GM23248 (cell line): Measurements from ENCODE around the gene ZNF277. TPM values are rescaled to one million over a fixed set of nuclear protein-coding genes. Genes with fewer than 3 reads are reported as not detected.

Experiments used
- DNase-seq: peaks from one replicate; pipeline ENCODE4 v3.0.0-alpha.2; 2015
- H2AFZ ChIP-seq: fragments of 200-600 bp; sonication (generic); 2 replicates; pipeline ENCODE4 v1.6.1; 2016; ENCODE audit warnings: antibody characterized with exemption
- H3F3A ChIP-seq: fragments of 200-600 bp; sonication (generic); 2 replicates; pipeline ENCODE4 v1.6.1; 2016; ENCODE audit warnings: mild to moderate bottlenecking, antibody characterized with exemption, mixed run types; ENCODE audit not compliant: insufficient read depth
- H3K27ac ChIP-seq: fragments of 200-600 bp; sonication (generic); 2 replicates; pipeline ENCODE4 v1.5.1; 2016; ENCODE audit warnings: mild to moderate bottlenecking
- H3K27me3 ChIP-seq: fragments of 200-600 bp; sonication (generic); replicated peaks from 2 replicates; pipeline ENCODE4 v1.6.1; 2016; ENCODE audit warnings: mild to moderate bottlenecking; ENCODE audit not compliant: insufficient read depth
- H3K36me3 ChIP-seq: fragments of 200-600 bp; sonication (generic); 2 replicates; pipeline ENCODE4 v1.6.1; 2016; ENCODE audit warnings: low read depth, mild to moderate bottlenecking
- H3K4me1 ChIP-seq: fragments of 200-600 bp; sonication (generic); 2 replicates; pipeline ENCODE4 v1.6.1; 2016; ENCODE audit warnings: mild to moderate bottlenecking; ENCODE audit not compliant: insufficient read depth
- H3K4me2 ChIP-seq: fragments of 200-600 bp; sonication (generic); one replicate; pipeline ENCODE4 v1.6.1; 2016; ENCODE audit warnings: mild to moderate bottlenecking; ENCODE audit not compliant: unreplicated experiment
- H3K4me3 ChIP-seq: fragments of 200-600 bp; sonication (generic); 2 replicates; pipeline ENCODE4 v1.5.1; 2016; ENCODE audit warnings: mild to moderate bottlenecking
- H3K79me2 ChIP-seq: fragments of 200-600 bp; sonication (generic); 2 replicates; pipeline ENCODE4 v1.6.1; 2016; ENCODE audit warnings: mild to moderate bottlenecking; ENCODE audit not compliant: insufficient read depth
- H3K9ac ChIP-seq: fragments of 200-600 bp; sonication (generic); 2 replicates; pipeline ENCODE4 v1.6.1; 2016; ENCODE audit warnings: mild to moderate bottlenecking
- H3K9me2 ChIP-seq: fragments of 200-600 bp; sonication (generic); 2 replicates; pipeline ENCODE4 v1.6.1; 2016; ENCODE audit warnings: mixed run types, mild to moderate bottlenecking, moderate library complexity; ENCODE audit not compliant: insufficient read depth
- H3K9me3 ChIP-seq: fragments of 200-600 bp; sonication (generic); one replicate; pipeline ENCODE4 v1.6.1; 2017; ENCODE audit warnings: low read depth
- H4K20me1 ChIP-seq: fragments of 200-600 bp; sonication (generic); 2 replicates; pipeline ENCODE4 v1.6.0; 2016; ENCODE audit not compliant: insufficient read depth
- EZH2 ChIP-seq: fragments of 200-600 bp; sonication (generic); IDR thresholded peaks from 2 replicates; pipeline ENCODE4 v1.6.1; 2018; ENCODE audit warnings: antibody characterized with exemption, mild to moderate bottlenecking; ENCODE audit not compliant: insufficient read depth, poor library complexity, severe bottlenecking
- EZH2phosphoT487 ChIP-seq: fragments of 200-600 bp; sonication (generic); IDR thresholded peaks from 2 replicates; pipeline ENCODE4 v1.6.1; 2018; ENCODE audit warnings: antibody characterized with exemption, moderate library complexity, mild to moderate bottlenecking, low read depth; ENCODE audit not compliant: insufficient read depth
- WGBS, 2 experiments: methylation state at CpG; one replicate each; pipeline ENCODE4 v1.1.6; 2015 to 2017; ENCODE audit warnings: low lambda C conversion rate in 2 of 2, low coverage in 1 of 2; ENCODE audit errors: missing lambda C conversion rate in 2 of 2; 5-methylcytosine and 5-hydroxymethylcytosine counted together
- in situ Hi-C: fragments of 300-500 bp; cut with MboI; formaldehyde crosslinking; loops from 2 replicates; pipeline ENCODE4 v1.15.0; 2020
- polyA plus RNA-seq: library from polyadenylated mRNA; unstranded; fragments of >200 nt; fragmentation: Nextera tagmentation; extraction: Ambion mirVana; gene quantifications from 2 replicates; pipeline ENCODE4 v1.2.1, GENCODE V29; 2016
- total RNA-seq: library from RNA; depleted of rRNA; stranded (reverse); fragments of >200 nt; shearing (Covaris generic); gene quantifications from 2 replicates; pipeline ENCODE4 v1.2.3, GENCODE V29; 2014

The ZNF277 gene
- total and polyA plus RNA-seq, 2 experiments from 2014 or later, result 10.0 to 25.1 TPM

DNA sequence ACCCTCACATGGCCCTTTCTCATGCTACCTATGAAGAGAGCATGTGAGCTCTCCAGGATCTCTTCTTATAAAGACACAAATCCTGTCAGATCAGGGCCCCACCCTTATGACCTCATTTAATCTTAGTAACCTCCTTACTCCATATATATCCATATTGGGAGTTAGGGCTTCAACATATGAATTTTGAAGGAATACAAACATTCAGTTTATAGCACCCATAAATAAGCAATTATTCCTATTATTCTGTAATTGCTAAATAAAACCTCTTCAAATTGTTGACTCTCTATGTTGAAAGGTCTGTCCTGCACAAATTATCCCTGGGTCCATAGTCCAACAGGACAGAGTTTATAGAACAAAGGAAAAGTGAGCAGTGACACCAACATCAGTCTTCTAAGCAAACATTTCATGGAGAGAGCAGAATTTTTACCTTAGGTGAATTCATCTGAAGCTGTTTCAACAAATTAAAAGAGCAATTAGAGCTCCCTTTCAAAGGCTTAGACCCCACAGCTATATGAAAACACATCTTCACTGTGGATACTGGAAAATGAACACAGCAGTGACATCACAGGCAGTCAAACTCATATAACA is 12.5 kb upstream of the ZNF277 start:
- Histone ChIP-seq H3K9me2 (no peaks in the 10 kb centered on the region), H4K20me1 (no peaks in the 10 kb centered on the region), H3K36me3 (no peaks in the 10 kb centered on the region), H3K4me2 (no peak overlapping the region), H2AFZ (no peak overlapping the region), H3K27me3 (no peaks in the 10 kb centered on the region), H3K9me3 (no peaks in the 10 kb centered on the region), H3K9ac (no peak overlapping the region), H3K79me2 (no peaks in the 10 kb centered on the region), H3K4me1 (peaks cover 11% of the 10 kb centered on the region; the same call in 1 of the 2 replicates), H3F3A (peaks cover 13% of the 10 kb centered on the region), H3K4me3 (no peak overlapping the region), H3K27ac (no peak overlapping the region)
- no peak for TF ChIP-seq EZH2
- in situ Hi-C loops, result no loop called here
- DNase-seq, result no peak

DNA sequence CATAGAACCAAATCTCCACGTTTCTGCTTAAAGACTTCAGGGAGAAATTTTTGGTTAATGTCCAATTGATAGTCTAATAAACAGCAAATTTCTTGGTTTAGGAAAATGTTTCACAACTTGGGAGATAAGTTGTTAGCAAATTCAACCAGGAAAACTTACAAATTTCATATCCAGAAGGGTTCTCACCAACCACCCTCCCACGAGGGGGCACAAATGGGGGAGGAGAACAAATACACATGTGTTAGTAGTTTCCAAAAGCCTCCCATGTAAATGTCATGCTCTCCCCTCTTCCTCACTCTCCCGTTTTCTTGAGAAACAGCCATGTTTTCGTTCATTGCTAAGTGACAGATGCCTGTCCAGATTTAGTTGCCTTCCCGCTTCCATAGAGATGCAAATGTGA is 10.8 kb upstream of the ZNF277 start:
- no peak overlapping the region for H3K4me2 ChIP-seq
- H2AFZ ChIP-seq, result no peak overlapping the region
- H3K4me3 ChIP-seq, result no peak overlapping the region
- no peaks in the 10 kb centered on the region for H3K9me2 ChIP-seq
- no peaks in the 10 kb centered on the region for H3K9me3 ChIP-seq
- H3F3A ChIP-seq, result peaks cover 20% of the 10 kb centered on the region
- no peaks in the 10 kb centered on the region for H3K27me3 ChIP-seq
- WGBS, 2 experiments, result 78 to 79% methylated on average over 5 of the region's 5 CpGs
- in situ Hi-C loops, result no loop called here
- peaks cover 18% of the 10 kb centered on the region for H3K4me1 ChIP-seq
- no peaks in the 10 kb centered on the region for H3K36me3 ChIP-seq
- no peak for DNase-seq
- H3K9ac ChIP-seq, result no peak overlapping the region
- H4K20me1 ChIP-seq, result no peaks in the 10 kb centered on the region
- TF ChIP-seq EZH2phosphoT487 (no peak), EZH2 (no peak)
- no peak overlapping the region for H3K27ac ChIP-seq
- no peaks in the 10 kb centered on the region for H3K79me2 ChIP-seq

GRCh38 chr7:112197322-112197721 is 9.2 kb upstream of the ZNF277 start:
- Histone ChIP-seq H3F3A (peaks cover 31% of the 10 kb centered on the region), H3K36me3 (no peaks in the 10 kb centered on the region), H3K4me3 (no peak overlapping the region), H3K27me3 (no peaks in the 10 kb centered on the region), H3K4me2 (no peak overlapping the region), H3K9ac (no peak overlapping the region), H3K9me3 (no peaks in the 10 kb centered on the region), H4K20me1 (no peaks in the 10 kb centered on the region), H3K4me1 (peaks cover 26% of the 10 kb centered on the region), H3K79me2 (peaks cover 6% of the 10 kb centered on the region), H3K27ac (no peak overlapping the region), H3K9me2 (no peaks in the 10 kb centered on the region), H2AFZ (no peak overlapping the region)
- no peak for DNase-seq
- no peak for TF ChIP-seq EZH2phosphoT487
- TF ChIP-seq EZH2, result no peak
- in situ Hi-C loops, result no loop called here
- WGBS, 2 experiments, result 56 to 66% methylated on average over 6 of the region's 6 CpGs

GRCh38 chr7:112199035-112199655 is 7.3 kb upstream of the ZNF277 start:
- no peak overlapping the region for H2AFZ ChIP-seq
- H3K9me2 ChIP-seq, result no peaks in the 10 kb centered on the region
- H3K27ac ChIP-seq, result no peak overlapping the region
- in situ Hi-C loops, result no loop called here
- WGBS, 2 experiments, result 78% methylated on average over 2 of the region's 2 CpGs
- peaks cover 21% of the 10 kb centered on the region; the same call in 1 of the 2 replicates for H3F3A ChIP-seq
- TF ChIP-seq EZH2, result no peak
- no peak for TF ChIP-seq EZH2phosphoT487
- H3K4me2 ChIP-seq, result no peak overlapping the region
- peaks cover 25% of the 10 kb centered on the region for H3K4me1 ChIP-seq
- no peaks in the 10 kb centered on the region for H4K20me1 ChIP-seq
- no peaks in the 10 kb centered on the region for H3K9me3 ChIP-seq
- H3K36me3 ChIP-seq, result no peaks in the 10 kb centered on the region
- H3K4me3 ChIP-seq, result no peak overlapping the region
- no peaks in the 10 kb centered on the region for H3K27me3 ChIP-seq
- peaks cover 20% of the 10 kb centered on the region for H3K79me2 ChIP-seq
- H3K9ac ChIP-seq, result no peak overlapping the region
- DNase-seq, result peak; percentile 40
